HL-60/S4 treated with retinoic acid at 250 ng/mL for 4 days and 3 days (cell line): ENCODE results near the gene ZNF445.
"Not testable (repeated sequence)": the region's sequence is repeated elsewhere in the genome, so short reads cannot be mapped to it uniquely, and the experiment has no call there.

Experiments
- in situ Hi-C: fragments of 300-500 bp; cut with MboI; formaldehyde crosslinking; loops from 2 replicates; pipeline ENCODE4 v1.7.0; 2022; ENCODE audit warnings: low sequenced_read_pairs

Gene ZNF445

DNA sequence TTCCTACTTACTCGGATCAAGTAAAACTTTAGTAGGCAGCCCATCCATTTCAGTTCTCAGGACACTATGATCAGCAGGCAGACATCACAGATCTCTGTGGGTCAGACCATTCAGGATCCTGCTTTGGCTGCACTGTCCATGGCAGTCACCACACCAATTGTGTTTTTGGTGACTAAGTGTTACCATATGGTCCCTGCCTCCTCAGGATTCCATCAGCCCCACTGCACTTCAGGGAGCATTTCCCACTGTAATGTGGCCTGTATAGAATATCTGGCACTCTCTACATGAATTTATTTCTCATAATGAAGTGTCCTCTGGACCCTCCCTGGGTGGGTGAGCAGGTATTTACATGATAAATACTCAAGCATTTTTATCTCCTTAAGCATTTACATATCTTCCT lies 41.3 kb downstream of the ZNF445 start:
- in situ Hi-C loops, result no loop called here

GRCh38 chr3:44434834-44435510 lies 42.5 kb downstream of the ZNF445 start:
- in situ Hi-C loops, result no loop called here

GRCh38 chr3:44430466-44430865 lies 47.0 kb downstream of the ZNF445 start:
- in situ Hi-C loops, result no loop called here

DNA sequence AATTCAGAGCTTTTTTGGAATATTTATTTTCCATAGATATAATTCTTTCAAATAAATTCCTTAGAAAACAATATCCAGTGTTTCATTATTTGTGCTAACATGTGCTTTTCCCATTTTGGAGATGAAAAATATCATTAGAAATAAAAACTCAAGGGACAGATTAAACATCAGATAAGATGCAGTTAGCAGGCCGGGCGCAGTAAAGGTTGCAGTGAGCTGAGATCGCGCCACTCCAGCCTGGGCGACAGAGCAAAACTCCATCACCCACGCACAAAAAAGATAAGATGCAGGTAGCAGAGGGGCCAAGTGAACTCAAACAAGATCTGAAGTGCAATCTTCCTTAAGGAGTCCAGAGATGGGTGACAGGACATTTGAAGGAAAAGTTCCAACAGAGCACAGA lies 48.0 kb downstream of the ZNF445 start:
- in situ Hi-C loops, result no loop called here

DNA sequence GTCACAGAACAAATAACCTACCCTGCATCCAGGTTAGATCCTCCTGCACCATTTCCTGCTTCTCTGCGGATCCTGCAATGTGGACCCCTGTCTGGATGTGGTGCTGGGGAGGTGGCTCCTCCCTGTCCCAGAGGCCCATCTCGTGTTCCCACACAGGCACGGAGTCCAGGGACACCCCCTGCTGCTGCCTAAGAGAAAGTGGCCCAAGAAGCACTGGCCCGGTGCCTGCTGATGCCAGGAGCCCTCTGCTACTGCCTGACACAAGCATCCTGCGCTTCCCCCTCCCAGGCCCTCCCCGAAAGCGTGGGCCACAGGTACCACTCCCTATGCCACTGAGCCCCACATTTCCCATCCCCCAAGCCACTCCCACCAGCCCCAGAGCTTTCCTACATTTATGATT lies 48.6 kb downstream of the ZNF445 start:
- in situ Hi-C loops, result no loop called here

GRCh38 chr3:44427683-44428082 lies 49.8 kb downstream of the ZNF445 start:
- in situ Hi-C loops, result no loop called here

DNA sequence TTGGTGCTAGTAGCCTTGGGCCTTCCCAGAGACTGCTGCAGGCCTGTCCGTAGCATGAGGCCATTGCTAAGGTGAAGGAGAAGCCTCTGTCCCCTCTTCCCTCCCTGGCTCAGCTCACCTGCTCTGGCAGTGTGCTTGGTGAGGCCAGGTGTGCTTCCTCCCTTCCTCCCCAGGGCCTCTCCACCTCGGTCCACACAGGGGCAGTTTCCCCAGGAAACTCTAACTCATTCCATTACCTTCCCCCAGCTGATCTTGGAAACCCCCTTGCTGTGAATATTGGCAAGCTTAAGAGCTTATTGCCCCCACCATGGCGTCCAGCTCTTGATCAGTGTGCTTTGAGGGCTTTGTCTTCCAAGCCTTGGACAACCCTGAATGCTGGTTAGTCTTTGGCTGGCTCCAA lies 52.7 kb downstream of the ZNF445 start:
- in situ Hi-C loops, result no loop called here

- in situ Hi-C loops, result no loop called here
Measured at GRCh38 chr3:44421280-44421679, 56.2 kb downstream of the ZNF445 start.

GRCh38 chr3:44420676-44421075 lies 56.8 kb downstream of the ZNF445 start:
- in situ Hi-C loops, result no loop called here

DNA sequence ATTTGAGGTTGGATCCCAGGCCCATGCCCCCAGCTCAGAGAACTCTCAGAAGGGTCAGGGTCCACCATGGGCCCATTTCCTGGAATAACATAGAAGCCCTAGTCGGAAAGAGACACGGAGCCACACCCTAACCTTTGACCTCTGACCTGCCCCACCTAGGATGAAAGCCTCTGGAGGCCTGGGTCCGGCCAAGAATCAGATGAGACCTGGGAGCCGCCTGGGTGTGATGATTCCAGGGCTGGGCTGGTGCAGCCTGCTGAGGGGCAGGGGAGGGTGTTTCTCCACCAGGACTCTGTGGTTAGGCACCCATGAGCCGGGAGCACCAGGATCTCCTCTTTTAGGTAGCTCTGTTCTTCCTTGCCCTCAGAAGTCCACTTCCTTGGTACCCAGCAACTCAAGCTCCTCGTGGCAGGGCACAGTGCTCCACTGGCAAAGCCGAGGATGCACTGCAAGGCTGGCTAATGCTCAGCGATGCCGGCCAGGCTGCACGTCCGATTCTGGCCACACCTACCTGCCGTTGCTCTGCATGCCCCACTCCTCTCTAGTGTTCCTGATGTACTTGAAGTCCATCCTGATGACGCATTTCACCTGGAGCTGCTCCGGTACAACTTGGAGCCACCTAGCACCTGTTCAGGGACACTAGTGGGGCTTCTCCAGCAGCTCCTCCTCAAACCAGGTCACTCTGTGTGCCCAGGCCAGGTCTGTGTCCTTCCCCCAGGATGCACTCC lies 57.4 kb downstream of the ZNF445 start:
- in situ Hi-C loops, result no loop called here

- in situ Hi-C loops, result no loop called here
Measured at GRCh38 chr3:44419116-44419922, 58.2 kb downstream of the ZNF445 start.

GRCh38 chr3:44418549-44418948 lies 58.9 kb downstream of the ZNF445 start:
- in situ Hi-C loops, result no loop called here

DNA sequence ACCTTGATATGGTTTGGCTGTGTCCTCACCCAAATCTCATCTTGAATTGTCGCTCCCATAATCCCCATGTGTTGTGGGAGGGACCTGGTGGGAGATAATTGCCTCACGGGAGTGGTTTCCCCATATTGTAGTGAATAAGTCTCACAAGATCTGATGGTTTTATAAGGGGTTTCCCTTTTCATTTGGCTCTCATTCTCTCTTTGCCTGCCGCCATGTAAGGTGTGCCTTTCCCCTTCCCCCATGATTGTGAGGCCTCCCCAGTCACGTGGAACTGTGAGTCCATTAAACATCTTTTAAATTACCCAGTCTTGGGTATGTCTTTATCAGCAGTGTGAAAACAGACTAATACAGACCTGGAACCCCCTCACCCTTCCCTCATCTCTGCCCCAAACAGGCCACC lies 59.4 kb downstream of the ZNF445 start:
- in situ Hi-C loops, result not testable (repeated sequence)

DNA sequence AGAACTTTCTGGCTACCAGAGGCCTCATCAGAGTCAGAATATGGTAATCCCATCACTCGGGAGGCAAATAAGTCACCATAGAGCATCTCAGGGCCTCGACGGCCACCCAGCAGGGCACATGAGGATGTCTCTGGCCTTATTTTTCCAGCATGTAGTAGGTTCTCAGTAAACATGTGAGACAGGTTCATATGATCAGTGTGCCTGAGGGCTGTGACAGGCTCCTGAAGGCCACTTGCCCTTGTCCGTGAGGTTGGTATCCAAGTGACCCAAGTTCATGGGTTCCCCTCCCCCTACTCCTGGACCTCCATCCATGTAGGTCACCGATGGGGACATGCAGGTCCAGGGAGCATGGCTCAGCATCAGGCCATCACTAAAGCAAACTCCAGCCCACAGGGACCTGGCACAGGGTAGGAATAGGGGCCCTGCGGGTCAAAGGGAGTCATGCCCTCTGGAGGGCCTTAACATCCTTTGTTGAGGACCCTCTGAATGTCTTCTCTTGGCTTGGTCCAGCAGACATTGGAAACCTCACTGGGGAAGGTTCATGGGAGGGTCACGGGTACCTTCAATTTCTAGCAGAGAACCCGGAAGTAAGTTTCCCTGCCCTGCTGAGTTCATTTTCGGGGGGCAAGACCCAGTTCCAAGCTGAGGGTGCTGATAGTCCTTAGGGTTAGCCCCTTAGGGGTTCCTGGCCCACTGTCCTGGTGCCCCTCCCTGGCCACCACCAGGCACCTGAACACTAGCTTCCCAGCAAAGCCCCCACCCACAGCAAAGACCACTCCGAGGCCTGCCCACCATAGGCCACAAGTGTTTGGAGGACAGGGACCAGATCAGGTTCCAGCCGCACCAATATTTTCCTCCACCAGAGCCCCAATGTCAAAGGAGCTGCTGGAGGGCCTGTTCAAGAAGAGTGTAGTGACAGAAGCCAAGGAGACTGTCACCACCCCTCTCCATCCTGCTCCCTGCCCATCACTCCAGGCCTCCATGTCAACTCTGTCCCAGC lies 61.1 kb downstream of the ZNF445 start:
- in situ Hi-C loops, result no loop called here

DNA sequence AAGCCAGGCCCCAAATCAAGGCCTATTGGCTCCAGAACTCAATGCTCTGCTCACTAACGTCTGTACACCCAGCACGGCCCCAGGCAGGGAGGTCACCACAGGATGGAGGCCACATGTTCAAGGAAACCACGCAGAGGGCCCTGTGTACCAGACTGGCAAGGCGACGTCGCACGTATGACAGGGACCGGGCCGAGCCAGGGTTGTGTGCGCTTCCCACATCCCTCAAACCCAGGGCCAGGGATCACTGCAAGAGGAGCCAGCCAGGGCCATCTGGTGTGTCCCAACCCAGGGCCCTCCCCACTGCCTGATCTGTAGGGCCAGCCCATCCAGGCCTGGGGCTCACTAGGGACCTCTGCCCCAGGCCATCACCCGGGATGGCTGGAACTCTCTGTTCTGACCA lies 62.0 kb downstream of the ZNF445 start:
- in situ Hi-C loops, result no loop called here

GRCh38 chr3:44414517-44415090 lies 62.9 kb downstream of the ZNF445 start:
- in situ Hi-C loops, result no loop called here

GRCh38 chr3:44412365-44412764 lies 65.1 kb downstream of the ZNF445 start:
- in situ Hi-C loops, result no loop called here

DNA sequence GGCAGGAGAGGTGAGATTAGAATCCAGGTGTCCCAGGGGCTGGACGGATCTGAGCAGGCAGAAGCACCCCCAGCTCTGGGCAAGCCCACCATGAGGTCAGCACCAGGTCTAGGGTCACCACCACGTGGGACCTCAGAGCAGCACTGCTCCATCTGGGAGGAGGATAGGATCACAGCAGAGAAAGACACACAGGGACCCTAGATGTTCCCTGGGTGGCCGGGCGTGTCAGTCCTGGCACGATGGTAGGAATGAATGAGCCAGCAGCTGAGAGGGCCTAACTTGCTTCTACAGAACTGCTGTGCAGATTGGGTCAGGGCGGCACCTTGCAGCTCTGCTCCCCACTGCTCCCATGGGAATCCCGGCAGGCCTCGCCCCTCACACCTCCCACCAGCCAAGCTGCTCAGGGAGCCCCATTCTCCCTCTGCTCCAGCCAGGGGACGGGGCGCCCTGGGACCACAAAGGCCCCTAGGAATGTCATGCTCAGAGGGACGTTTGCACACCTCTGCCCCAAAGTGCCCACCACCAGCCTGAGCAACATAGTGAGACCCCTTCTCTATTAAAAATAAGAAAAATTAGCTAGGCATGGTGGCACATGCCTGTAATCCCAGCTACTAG lies 66.3 kb downstream of the ZNF445 start:
- in situ Hi-C loops, result no loop called here

DNA sequence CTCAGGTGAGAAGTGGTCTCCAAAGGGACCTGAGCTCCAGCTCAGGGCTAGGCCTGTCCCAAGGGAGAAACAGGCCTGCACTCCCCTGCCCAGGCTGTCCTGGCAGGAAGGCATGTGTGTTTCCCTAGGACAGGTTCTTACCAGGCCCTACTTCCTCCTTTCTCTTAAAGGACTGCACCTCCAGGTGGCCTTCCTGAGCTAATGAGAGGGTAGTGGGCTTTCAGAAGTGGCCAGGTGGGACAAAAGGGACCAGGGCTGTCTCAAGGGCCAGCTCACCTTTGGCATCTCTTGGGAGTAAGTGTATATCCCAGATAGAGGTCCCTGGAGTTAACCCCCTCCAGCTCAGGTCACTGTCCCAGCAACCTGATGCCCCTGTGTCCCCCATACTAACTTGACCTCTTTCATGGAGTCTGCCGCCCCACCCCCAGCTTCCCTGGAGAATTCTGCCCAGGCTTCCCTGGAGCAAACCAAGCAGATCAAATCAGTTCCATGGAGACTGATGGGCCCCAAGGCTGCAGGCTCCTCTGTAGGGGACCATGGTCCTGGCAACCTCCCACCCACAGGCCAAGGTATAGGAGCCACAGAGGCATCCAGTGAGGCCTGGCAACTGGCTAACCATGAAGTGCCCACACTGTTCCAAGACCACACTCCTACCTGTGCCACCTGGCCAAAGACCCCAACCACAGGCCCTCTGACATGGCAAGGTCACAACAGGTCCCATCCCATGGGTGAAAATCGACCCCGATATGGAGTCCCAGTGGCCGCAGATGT lies 67.6 kb downstream of the ZNF445 start:
- in situ Hi-C loops, result no loop called here
